TTC549 (cell line): ENCODE results near the gene RNASE12.
"Not testable (repeated sequence)": the region's sequence is repeated elsewhere in the genome, so short reads cannot be mapped to it uniquely, and the experiment has no call there.

Source experiments
- FAIRE-seq: peaks from 2 replicates; lab custom pipeline; 2012; peaks lifted over from hg19 to GRCh38; lab: Jason Lieb, UNC

RNASE12 gene

DNA sequence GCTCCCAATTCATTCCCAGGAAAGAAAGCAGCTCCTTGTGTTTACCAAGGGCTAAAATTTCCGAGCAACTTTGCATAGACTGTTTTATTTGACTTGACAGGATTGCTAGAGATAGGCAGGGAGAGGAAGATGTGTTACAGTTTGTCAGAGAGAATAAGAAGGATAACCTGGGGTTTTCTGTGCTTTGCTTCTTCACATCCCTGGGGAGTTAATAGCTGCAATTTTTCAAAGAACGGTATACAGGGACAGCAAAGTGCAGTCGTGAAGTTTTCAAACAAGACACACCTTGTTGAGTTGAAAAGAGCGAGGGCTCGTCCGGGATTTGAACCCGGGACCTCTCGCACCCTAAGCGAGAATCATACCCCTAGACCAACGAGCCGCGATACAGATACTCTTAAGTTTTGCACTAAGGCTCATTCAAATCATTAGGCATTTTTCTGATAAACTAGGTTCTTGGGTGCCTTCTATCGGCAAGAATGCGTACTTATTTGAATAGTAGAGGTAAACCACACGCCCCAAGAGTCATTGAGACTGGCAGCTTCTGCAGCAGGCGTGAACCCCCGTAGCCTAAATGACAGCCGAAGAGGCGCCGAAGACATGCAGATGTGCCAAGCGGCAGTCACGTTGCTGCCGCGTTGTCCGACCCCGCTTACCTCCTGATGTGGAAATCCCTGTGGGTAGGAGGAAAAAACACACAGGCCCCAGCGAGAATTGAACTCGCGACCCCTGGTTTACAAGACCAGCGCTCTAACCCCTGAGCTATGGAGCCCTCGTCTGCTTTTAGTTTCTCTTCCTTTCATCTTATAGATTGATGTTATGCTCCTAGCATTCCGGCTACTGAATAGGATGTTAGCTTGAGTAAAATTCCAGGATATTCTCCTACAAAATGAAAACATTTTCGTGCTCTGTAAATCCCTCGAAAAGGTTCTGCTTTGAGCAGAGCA, 22.2 kb upstream of the RNASE12 start:
- peak; percentile 92 for FAIRE-seq

DNA sequence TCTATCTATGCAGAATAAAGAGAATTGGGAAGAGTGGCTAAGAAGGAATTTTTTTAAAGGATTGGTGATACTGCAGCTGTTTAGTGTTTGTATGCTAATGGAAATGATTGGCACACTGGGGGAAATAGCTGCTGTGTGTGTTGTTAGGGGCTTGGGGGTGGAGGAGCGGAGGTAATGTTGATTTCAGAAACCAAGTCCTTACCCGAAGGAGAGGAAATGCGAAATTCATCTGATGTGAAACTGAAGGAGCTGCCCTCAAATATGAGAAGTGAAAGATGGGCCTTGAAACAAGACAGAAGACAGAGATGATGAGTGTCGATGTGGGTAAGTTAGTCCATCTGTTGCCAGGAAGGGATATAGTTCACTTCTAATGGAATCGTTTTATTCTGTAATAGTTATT, 21.2 kb upstream of the RNASE12 start:
- FAIRE-seq, result no peak

DNA sequence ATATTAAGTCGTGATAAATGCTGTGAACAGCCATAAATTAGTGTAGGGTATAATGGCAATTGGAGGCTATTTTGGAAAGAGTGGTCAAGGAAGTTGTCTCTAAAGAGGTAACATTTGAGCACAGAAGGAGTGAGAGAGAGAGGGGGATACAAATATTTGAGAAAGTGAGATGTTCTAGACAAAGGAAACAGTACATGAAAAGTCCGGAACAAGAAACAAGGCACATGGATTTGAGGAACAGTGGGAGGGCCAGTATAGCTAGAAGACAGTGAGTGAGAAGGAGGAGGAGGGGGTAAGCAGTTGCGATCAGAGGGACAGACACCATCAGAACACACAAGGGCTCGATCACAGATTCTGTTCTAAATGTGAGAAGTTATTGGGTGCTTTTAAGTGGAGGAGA, 20.1 kb upstream of the RNASE12 start:
- FAIRE-seq, result no peak

DNA sequence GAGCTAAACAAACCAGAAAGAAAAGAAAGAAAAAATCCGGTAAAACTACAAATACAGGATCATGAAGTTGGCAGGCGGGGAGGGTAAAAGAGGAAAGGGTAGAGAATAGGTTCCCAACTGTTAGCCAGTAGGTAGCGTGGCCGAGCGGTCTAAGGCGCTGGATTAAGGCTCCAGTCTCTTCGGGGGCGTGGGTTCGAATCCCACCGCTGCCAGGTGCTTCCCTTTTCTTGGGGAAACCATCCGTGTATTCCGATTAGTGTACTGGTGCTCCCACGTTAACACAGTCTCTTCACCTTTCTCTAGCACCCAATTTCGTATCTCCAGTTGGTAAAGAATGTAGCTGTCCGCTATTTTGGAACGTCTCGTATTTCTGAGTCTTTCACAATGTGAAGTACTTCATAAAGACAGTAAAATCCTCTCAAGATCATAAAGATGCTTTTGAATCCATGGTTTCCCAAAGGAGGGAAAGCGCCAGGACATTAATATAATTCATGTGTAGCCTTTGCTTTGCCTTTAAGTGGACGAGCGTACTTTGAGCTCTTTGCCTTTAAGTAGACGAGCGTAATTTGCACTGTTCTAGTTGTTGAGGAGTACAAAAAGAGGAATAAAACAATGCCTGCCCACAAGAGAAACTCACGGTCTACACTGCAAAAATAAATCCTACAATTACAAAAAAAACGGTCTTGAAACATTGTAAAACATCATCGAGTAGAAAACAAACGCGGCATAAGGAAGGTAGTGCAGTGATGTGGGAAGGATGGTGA, 19.0 kb upstream of the RNASE12 start:
- FAIRE-seq, result no peak

DNA sequence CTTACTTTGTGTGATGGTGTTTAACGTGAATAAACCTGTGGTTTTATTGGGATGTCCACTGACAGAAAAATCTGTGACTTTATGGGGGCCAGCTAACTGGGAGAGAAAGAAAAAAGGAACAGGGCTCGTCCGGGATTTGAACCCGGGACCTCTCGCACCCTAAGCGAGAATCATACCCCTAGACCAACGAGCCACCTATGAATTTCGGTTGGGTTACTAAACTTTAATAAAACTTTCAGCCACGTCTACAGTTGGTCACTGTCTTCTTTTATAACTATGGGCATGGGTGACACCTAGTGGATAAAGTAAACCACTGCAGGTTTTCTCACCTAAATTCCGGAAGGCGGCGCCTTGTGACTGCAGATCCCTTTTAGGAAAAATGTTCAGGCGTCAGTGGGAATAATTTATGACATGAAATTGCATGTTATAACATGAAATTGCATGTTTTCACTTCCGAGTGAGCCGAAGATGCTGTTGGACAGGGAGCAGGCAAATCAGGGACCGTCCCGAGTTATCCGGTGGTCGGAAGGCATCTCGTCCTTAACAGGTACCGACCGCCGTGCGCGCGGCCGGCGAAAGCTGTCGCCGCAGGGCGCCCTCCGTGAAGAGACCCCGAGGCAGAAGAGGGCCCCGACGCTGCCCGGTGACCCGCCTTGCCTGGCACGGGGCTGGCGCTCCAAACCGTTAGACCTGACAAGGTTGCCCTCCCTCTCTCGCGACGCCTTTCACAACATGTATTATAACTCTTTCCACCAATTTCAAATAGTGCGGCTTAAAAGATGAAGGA, 18.2 kb upstream of the RNASE12 start:
- no peak for FAIRE-seq

DNA sequence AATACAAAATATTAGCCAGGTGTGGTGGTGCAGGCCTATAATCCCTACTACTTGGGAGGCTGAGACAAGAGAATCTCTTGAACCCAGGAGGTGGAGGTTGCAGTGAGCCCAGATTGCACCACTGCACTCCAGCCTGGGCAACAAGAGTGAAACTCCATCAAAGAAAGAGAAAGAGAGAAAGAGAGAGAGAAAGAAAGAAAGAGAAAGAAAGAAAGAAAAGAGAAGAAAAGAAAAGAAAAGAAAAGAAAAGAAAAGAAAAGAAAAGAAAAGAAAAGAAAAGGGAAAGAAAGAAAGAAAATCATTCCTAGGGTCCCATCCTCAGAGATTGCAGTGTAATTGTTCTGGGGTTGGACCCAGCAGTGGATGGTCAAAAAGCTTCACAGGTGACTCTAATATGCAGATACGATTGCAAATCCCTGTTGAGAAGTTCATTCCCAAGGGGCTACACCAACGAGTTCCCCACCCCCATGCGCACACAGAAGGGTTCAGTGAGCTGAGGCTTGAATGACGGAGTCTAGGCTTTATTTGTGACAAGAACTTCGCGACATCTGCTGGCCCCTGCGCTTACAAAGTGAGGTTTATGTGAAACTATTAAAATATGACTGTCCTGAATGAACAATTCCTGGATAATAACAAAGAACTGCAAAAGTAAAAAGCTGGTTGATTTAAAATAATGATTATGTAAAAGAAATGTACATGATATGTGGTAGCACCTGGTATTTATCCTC, 17.4 kb upstream of the RNASE12 start:
- no peak for FAIRE-seq

DNA sequence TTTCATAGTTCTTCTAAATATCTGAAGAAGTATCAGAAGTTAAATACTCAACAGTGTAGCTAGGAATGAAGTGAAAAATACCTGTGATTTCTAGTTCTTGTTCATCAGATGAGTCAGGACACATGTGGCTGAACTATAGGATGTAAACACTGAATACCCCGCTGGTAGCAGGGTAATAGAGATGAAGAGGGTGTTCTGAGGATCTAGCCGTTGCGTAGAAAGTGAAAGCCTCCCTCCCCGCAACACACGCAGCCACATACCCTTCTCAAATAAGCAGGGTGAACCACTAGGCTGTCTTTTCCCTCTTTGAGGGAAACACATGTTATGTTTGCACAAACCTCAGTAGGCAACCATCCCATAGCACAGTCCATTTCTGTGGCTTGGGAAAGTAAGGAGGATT, 16.4 kb upstream of the RNASE12 start:
- no peak for FAIRE-seq

DNA sequence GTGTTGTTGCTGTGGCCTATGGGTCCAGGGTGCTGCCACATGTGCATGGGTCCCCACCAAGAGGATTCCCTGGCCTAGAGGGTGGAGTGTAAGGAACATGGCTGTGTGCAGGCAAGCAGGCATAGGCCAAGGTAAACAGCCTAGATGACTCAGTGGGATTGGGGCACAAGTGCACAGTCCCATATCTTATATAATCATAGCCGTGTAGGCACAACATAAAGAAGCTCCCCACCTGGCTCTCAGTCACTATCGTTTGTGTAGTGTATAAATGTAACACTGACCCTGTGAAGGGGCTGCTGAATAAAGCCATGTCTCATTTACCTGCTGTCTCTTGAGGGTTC, 15.7 kb upstream of the RNASE12 start:
- FAIRE-seq, result no peak

DNA sequence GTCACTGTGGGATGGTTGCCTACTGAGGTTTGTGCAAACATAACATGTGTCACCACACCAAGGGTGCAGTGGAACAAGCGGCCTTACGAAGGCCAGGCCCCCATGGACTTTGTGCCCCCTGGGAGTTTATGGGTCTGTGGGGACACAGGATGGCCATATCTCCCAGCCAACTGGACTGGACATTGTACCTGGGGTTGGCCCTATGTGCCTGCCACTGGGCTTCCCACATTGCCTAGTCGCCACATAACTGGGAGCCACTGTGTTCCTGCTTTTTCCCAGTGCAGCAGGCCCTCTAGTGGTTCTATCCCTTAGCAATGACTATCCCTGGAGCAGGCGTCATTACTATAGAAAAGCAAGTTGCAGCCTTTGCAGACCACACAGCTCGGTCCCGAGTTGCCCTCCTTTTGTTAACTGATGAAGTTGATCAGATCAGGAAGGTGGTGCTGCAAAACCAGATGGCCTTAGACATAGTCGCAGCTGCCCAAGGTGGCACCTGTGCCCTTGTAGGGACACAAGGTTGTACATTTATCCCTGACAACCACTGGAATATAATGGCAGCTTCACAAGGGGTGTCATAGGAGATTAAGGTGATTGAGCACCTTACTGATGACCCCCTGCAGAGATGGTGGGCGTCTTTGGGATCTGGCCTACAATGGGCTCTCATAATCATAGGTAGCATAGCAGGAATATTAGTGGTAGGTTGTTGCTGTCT, 15.2 kb upstream of the RNASE12 start:
- FAIRE-seq, result no peak

DNA sequence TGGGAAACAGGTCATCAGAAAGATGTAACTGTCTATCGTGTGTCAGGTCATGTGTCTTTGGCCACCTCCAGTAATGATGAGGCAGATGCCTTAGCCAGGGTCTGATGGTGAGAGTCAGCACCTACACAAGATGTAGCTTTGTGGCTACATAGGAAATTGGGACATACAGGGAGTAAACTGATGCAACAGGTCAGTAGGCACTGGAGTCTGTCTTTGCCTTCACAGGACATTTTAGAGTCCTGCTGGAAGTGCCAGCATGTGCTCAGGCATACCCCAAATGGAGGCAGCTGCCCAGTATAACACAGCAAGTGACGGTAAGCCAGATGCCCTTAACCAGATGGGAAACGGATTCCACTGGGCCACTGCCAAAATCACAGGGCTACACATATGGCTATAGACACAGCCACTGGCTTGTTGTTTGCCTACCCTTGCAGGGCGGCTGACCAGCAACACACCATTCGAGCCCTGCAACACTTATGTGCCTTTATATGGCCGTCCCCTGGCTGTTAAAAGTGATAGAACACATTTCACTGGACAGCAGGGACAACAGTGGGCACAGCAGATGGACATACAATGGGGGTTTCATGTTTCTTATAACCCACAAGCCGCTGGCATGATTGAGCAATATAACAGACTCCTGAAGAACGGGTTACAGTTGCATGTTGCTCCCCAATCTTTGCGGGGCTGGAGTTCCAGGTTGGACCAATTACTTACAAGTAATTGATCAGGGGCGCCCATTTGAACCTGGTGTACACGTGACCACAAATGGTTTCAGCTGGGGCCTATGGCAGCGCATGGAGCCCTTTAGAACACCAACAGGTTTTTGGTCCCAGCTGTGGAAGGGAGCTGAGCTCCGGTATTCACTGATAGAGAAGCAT, 12.9 kb upstream of the RNASE12 start:
- FAIRE-seq, result no peak

DNA sequence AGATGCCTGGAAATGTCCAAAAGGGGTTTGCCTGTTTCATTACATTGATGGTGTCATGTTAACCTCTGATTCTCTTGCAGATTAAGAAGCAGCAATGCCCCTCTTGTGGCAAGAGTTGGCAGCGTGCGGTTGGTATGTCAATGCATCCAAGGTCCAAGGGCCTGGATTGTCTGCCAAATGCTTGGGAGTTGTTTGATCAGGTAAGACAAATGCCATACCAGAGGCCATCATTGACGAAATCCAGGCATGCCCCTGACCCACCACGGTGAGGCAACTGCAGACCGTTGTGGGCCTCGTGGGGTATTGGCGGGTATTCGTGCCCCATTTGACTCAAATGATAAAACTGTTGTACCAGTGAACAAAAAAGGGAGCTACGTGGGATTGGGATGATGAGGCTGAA, 11.4 kb upstream of the RNASE12 start:
- FAIRE-seq, result no peak

DNA sequence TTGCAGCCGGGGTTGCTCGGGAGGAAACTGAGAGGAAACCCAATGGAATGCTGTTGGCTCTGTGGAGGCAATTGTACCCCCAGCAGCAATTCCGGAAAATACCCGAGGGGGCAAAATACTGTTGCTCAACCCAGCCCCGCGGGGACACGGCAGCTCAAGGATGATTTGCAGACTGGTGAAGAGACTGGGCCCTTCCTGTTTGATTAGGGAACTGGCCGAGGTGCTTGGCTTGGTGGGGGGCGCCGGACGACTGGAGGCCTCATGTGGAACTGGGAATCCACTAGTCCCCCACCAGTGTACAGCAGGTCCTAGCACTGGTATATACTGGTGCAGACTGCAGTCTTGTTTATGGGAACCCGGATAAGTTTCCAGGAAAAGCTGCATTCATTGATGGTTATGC, 10.3 kb upstream of the RNASE12 start:
- FAIRE-seq, result no peak

DNA sequence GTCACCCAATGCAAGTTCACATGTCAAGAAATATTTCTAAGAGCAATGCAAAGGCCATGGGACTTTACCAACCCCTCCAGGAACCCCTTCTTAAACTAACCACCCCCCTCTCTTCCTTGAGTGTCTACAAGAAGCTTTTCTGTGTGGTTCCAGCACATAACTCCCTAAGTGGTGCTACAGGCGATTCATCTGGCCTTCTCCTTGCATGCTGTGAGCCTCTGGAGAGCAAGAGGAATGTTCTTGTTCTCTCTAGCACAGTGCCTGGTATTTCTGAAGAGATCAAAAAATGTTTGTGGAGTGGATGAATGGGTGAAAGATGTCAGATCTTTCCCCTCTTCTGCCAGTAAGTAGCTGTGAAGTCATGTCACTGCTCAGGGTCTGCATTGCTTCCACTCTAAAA, 5.9 kb upstream of the RNASE12 start:
- no peak for FAIRE-seq

DNA sequence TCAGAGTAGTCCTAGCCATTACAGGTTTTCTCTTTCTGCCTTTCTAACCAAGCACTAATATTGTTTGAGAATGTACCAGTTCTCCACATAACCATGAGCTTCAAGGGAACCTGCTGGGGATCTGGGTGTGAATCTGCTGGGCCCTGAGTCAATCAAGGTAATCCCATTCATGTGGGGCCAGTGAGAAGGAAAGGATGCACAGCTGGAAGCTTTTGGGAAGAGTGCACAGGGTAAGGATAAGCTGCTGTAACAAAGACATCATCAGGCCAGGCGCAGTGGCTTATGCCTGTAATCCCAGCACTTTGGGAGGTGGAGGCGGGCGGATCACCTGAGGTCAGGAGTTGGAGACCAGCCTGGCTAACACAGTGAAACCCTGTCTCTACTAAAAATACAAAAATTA, 4.5 kb upstream of the RNASE12 start:
- not testable (repeated sequence) for FAIRE-seq

DNA sequence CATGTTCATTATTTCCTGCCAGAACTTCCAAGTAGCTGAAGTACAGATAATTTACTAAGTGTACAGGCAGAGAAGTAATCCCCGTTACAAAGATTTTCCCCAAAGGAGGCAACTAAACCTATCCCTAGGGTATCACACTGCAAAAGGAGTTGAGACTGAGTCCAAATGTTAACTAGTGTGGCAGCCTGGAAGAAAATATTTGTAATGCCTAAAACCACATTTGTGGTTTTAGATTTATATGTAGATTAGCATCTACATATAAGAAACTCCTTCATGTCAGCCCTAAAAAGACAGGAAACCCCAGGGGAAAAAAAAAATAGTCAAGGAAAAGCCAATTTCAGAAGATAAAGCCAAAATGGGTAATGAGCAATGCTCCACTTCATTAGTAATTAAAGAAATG, 1.4 kb upstream of the RNASE12 start:
- FAIRE-seq, result no peak

DNA sequence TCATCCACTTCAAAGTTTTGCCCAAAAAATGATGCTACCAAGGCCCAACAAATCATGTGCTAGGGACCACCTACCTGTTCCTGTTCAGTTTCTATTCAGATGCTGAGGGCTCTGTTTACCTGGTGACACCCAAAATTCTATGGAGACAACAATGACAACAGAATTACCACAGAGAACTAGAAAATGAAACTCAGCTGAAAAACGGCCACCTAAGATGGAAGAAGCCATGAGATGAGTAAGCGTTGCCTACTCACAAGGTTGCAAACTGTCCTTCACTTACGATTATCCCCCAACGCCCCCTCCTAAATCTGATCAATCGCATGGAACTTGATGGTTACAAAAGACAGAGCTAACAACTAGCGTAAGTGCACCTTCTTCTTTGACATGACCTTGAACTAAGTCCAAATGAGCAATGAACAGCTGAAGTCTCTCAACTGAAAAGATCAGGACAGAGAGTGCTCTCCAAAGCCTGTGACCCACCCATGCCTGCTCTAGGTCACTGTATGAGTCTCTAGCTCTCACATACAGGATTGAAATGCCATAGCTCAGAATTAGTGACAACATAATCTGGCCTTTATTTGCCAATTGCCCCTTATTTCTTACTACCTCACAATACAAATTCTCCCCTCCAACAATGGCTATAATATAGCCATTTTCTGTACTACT, 3.6 kb downstream of the RNASE12 start, which contains the start of gene RNASE11:
Gene RNASE11, minus strand, starts transcription at position 513 of the 666 bp plus-strand sequence.
- no peak for FAIRE-seq

DNA sequence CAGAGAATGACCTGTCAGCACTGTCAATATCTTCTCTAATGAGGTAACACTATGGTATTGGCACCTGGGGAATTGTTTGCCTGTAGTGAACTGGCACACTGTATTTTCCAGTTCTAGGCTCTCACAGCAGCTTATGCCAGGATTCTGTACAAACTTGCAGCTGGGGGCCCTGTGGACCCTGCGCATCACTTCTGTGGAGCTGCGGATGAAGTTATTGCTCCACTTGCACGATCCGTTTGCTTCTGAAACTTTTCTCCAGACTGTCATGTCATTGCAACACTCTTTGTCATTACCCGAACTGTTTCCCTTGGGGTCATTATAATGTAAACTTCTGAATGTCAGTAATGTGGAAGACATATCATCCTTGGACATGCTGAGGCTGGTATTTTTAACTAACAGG, 7.3 kb downstream of the RNASE12 start:
- FAIRE-seq, result no peak

DNA sequence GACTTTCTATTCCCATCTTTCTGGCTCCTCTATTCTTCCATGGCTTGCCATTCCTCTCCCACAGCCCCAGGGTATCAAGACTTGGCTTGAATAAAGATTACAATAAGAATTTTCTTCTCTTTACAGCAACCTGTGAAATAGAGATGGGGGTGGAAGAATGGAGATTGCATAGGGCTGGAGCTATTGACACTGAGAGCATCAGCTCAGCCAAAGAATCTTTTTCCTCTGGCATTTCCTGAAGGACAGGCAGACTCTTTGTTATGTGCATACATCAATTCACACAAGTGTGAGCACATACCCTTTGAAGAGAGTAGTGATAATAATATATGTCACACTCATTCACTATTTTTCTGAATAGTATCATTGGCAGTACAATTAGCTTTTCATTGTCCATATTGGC, 8.0 kb downstream of the RNASE12 start:
- FAIRE-seq, result no peak

DNA sequence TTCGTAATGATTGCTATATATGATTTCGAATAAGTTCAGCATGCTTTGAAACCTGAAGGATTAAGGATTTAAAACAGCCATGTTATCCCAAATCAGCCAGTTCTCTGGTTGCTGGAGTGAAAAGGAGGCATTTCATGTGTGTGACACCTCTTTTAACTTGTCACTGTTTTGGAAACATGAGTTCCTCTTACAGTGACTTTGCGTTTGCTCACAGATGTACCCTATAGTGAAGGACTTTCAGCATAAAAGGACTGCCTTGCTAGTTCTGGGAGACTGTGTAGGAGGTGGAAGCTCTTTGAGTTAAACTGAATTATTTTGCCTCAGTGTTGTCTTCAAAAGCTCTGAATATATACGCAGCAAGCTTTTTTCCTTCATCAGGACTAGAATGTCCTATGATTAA, 10.9 kb downstream of the RNASE12 start:
- no peak for FAIRE-seq
